Hematopoietic multipotent progenitor cell treated with erythropoietin and hydrocortisone succinate and interleukin-3 and kit ligand, for 15 days (in vitro differentiated cells): Measurements from ENCODE around the gene LRR1.
"Not testable (repeated sequence)": the region's sequence is repeated elsewhere in the genome, so short reads cannot be mapped to it uniquely, and the experiment has no call there.

Experiments
- DNase-seq: peaks from one replicate; pipeline ENCODE4 v3.0.0-alpha.2; 2015; ENCODE audit warnings: low spot score

LRR1 gene

GRCh38 chr14:49598485-49599300 is at the start of gene LRR1:
LRR1 (plus strand) TSS chr14:49598940; CDS start chr14:49599021, 81 bp downstream.
- DNase-seq: peak; percentile 85

DNA sequence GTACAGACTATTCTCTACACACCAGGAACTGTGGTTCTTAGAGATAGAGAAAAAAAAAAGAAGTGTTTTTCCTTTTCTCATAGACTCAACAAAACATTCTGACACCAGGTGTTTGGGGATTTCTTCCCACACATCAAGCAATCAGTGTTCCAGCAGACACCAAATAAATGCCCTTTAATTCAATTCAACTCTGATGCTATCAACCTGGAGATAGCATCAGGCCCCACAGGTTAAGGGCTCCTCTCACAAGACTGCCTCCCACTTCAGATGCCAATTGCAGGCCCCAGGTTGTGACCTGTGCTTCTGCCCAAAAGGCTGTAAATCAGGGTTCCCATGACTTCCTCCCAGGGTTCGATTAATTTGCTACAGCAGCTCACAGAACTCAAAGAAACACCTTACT is 49.3 kb upstream of the LRR1 start:
- no peak for DNase-seq

DNA sequence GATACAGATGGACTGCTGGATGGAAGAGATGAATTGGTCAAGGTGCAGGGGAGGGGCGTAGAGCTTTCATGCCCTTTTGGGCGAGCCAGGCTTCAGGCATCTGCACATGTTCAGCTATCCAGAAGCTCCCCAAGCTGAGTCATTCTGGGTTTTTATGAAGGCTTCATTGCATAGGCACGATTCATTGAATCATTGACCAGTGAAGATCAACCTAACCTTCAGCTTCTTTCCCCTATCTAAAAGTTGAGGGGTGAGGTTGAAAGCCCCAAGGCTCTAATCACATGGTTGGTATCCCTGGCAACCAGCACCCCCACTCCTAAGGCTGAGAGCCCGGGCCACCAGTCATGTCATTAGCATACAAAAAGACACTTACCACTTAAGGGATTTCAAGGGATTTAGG is 48.9 kb upstream of the LRR1 start:
- no peak for DNase-seq

DNA sequence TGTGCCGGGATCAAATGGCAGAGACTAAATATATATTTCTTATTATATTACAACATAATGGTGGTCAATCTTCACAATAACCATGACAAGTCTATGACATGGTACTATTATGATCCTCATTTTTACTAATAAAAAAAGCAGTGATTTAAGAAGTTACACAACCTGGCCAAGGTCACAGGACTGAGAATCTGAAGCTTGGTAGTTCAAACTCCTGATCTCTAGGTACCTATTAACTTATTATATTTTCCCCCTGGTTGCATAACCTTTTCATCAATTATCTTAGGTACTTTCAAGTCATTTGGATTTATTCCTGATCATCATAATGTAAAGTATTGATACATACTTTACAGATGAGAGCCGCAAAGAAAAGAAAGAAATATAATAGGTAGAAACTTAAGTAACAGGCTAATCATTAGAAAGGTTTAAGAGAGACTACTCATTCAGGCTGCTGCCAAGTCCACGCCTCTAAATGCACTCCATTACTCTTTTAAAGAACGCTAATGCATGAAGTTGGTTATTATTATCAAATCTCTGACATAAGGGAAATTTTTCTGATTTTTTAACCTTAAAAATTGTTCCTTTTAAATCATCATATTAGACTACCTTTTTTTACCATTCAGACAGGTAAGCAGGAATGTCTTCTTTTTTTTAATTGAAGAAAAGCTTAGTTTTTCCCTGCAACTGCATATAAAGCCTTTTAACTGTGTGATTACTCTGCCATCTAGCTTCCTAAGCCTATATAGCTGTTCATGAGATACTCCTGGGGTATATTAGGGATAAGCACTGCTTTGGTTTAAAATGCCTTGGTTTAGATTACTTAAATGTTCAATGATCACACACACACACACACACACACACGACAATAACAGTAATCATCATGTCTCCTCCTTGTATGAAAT is 48.2 kb upstream of the LRR1 start:
- DNase-seq: no peak

- DNase-seq: no peak
These were observed 47.2 kb upstream of the LRR1 start for GRCh38 chr14:49551569-49551968.

DNA sequence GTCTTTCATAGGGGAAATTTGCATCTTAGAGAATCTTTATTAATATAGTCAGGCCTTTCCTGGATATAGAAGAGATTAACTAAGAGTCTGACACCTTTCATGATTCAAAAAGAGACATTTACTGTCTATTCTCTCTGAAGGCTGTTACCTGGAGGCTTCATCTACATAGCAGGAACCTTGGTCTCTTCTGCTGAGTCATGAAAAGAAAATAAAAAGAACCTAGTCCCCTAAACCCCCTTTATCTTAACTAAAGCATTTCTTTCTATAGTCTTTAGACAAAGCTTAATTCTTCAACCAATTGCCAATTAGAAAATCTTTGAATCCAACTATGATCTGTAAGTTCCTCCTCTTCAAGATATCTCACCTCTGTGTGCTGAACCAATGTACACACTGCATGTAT is 45.6 kb upstream of the LRR1 start:
- no peak for DNase-seq

DNA sequence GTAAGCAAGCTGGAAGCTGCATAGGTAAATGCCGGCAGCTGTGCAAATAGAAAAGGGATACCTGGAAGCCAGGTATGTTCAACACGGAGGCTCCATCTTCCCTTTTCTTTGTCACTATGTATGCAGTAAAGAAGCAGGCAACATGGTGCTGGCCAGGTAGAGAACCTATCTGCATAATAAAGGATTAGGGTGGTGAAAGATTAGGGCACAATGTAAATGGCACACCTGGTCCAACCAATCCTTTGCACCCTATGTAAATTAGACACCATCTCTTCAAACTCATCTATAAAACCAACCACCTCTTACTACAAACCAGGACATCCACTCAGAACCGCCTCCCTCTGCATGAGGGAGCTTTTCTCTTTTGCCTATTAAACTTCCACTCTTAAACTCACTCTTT is 44.8 kb upstream of the LRR1 start:
- no peak for DNase-seq

DNA sequence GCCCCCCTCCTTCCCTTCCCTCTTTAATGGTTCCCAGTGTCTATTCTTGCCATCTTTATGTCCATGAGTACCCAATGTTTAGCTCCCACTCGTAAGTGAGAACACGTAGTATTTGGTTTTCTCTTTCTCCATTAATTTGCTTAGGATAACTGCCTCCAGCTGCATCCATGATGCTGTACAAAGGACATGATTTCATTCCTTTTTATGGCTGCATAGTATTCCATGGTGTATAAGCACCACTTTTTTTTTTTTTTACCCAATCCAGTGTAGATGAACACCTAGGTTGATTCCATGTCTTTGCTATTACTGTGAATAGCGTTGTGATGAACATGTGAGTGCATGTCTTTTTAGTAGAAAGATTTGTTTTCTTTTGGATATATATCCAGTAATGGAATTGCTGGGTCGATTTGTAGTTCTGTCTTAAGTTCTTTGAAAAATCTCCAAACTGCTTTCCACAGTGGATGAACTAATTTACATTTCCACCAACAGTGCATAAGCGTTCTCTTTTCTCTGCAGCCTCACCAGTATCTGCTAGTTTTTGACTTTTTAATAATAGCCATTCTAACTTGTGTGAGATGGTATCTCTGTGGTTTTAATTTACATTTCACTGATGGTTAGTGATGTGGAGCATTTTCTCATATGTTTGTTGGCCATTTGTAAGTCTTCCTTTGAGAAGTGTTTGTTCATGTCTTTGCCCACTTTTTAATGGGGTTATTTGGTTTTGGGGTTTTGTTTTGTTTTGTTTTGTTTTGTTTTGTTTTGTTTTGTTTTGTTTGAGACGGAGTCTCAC is 38.6 kb upstream of the LRR1 start:
- DNase-seq: no peak

DNA sequence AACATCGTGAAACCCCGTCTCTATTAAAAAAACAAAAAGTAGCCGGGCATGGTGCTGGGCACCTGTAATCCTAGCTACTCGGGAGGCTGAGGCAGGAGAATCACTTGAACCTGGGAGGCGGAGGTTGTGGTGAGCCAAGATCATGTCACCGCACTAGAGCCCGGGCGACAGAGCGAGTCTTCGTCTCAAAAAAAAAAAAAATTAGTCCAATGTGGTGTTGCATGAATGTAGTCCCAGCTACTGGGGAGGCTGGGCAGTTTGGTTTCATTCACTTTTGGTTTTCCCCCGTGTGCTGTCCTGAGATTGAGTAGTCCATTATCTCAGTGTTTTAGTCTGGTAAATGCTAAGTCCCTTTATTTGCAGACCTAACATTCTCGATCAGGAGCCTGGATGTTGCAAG is 32.0 kb upstream of the LRR1 start:
- no peak for DNase-seq

DNA sequence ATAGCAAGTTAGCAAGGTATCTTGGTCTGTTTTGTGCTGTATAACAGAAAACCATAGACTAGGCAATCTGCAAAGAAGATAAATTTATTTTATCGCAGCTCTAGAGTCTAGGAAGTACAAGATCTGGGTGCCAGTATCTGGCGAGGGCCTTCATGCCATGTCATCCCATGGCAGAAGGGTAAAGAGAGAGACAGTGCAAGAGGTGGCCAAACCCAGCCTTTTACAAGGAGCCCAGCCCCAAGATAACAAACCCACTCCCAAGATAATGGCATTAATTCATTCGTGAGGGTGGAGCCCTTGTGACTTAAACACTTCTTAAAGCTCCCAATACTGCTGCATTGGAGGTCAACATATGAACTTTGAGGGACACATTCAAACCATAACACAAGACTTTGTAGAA is 29.5 kb upstream of the LRR1 start:
- DNase-seq: no peak

DNA sequence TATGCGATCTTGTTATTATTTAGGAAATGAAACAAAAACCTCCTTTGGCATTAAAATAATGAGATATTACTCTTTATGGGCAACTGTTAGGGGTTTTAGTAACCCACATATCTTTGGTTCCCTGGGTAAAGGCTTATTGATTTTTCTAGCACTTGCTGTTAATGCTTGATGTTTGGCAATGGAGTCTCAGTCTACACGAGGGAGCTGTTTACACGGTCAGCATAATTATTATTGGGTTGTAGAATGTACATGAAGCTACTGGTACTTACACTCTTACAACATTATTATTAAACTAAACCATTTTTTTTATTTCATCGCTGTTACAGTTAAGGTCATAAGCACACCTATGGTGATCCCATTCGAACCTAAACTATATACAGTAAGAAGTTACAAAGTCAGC is 24.7 kb upstream of the LRR1 start:
- no peak for DNase-seq

GRCh38 chr14:49578141-49578540 is 20.6 kb upstream of the LRR1 start:
- no peak for DNase-seq

- no peak for DNase-seq
These were observed 18.9 kb upstream of the LRR1 start for GRCh38 chr14:49579841-49580240.

DNA sequence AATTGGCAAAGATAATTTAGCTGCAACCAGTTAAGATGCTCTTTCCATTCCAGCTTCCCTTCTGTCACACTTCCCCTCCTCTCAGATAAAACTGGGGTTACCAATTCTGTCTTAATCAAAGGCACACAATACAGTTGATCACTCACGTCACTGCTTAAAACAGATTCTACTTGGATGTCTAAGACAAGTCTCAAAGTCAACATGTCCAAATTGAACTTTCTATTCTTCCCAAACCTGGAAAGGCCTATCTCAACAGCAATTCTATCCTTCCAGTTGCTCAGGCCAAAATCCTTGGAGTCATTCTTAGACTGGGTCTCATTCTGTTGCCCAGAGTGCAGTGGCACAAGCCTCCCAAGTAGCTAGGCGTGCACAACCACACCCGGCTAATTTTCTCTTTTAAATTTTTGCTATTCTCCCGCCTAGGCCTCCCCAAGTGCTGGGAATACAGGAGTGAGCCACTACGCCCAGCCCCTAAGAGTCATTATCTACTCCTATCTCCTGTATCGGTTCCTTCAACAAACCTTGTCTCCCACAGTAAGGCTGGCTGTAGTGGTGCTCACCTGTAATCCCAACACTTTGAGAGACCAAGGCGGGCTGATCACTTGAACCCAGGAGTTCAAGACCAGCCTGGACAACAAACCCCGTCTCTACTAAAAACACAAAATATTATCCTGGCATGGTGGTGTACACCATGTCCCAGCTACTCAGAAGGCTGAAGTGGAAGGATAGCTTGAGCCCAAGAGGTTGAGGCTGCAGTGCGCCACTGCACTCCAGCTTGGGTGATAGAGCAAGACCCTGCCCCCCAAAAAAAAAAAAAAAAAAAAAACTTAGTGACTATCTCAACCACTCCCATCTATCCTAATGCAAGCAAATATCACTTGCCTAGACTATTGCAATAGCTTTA is 17.3 kb upstream of the LRR1 start:
- DNase-seq: no peak

GRCh38 chr14:49582113-49582977 is 16.4 kb upstream of the LRR1 start:
- DNase-seq: no peak

- DNase-seq: no peak
These were observed 15.1 kb upstream of the LRR1 start for GRCh38 chr14:49583629-49584028.

DNA sequence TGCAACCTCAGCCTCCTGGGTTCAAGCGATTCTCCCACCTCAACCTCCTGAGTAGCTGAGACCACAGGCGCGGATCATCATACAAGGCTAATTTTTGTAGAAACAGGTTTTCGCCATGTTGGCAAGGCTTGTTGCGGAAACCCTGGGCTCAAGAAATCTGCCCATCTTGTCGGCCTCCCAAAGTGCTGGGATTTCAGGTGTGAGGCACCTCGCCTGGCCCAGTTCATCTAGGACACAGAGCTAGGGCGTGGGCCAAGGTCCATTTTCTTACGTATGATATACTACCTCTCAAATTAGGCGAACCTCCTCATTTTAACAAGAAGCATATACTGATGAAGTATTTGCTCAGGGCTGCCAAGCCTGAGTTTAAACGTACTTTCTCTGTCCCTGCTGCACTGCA is 14.7 kb upstream of the LRR1 start:
- DNase-seq: no peak

GRCh38 chr14:49584981-49585640 is 13.6 kb upstream of the LRR1 start:
- DNase-seq: not testable (repeated sequence)

DNA sequence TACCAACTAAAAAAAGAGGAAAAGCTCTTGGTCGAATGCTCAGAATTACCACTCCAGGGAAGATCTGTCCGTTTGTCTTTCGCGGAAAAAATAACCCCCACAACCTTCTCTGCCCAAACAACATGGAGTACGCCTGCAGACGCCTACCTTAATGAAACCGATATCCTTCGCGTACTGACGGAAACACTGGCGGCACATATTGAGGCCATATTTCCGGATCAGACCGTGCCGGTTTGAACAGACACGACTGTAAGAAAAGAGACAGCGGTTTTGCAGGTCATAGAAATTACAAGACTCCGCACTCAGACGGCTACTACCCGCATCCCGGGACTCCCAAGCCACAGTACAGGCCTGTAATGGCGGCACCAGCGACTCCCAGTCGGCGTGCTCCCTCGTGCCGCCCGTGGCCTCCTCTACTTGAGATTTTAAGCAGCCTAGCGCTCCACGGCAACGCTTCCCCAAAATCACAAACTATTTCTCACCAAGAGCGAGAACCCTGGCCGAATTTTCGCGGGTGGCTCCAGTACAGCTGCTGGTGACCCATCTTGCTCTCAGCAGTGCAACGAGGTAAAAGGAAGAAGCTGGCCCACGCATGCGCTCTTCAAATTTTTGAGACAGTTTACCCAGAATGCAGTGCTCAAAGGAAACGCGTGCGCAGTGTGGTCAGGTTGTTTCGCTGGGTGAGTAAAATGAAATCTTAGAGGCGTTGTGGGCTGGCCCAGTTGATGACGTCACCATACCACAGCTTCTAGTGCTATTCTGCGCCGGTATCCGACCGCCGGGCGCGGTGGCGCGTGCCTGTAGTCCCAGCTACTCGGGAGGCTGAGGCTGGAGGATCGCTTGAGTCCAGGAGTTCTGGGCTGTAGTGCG is 12.7 kb upstream of the LRR1 start, which contains the start of gene RPS29:
RPS29 (minus strand) TSS at position 578 of the 870 bp plus-strand sequence; CDS start at position 544, 34 bp downstream.
- DNase-seq: peak; percentile 99
